Measurements from ENCODE around the gene IDNK.

GRCh38 chr9:83629433-83630104, 6.6 kb downstream of the IDNK start:
- TF ChIP-seq, protein P1, sequence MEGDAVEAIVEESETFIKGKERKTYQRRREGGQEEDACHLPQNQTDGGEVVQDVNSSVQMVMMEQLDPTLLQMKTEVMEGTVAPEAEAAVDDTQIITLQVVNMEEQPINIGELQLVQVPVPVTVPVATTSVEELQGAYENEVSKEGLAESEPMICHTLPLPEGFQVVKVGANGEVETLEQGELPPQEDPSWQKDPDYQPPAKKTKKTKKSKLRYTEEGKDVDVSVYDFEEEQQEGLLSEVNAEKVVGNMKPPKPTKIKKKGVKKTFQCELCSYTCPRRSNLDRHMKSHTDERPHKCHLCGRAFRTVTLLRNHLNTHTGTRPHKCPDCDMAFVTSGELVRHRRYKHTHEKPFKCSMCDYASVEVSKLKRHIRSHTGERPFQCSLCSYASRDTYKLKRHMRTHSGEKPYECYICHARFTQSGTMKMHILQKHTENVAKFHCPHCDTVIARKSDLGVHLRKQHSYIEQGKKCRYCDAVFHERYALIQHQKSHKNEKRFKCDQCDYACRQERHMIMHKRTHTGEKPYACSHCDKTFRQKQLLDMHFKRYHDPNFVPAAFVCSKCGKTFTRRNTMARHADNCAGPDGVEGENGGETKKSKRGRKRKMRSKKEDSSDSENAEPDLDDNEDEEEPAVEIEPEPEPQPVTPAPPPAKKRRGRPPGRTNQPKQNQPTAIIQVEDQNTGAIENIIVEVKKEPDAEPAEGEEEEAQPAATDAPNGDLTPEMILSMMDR (IDR thresholded peaks at IDR 0.05): no peak
- TF ChIP-seq ZFX (IDR thresholded peaks at IDR 0.05; ENCODE audit: borderline replicate concordance): no peak
